GM12801 (cell line): ENCODE results near the gene WASF2.

ENCODE experiments used
- CTCF ChIP-seq: IDR thresholded peaks from one replicate; pipeline ENCODE4 v1.5.1; 2011; ENCODE audit warnings: control low read depth; ENCODE audit not compliant: insufficient read length; ENCODE audit errors: extremely low read depth

The WASF2 gene

GRCh38 chr1:27361553-27361952, 128.4 kb downstream of the WASF2 start:
- no peak for TF ChIP-seq CTCF

GRCh38 chr1:27361044-27361402, 128.9 kb downstream of the WASF2 start:
- no peak for TF ChIP-seq CTCF

GRCh38 chr1:27360159-27361043, 129.6 kb downstream of the WASF2 start:
- no peak for TF ChIP-seq CTCF

- TF ChIP-seq CTCF = no peak
Observed at GRCh38 chr1:27359822-27360158, 130.2 kb downstream of the WASF2 start.

- no peak for TF ChIP-seq CTCF
Observed at GRCh38 chr1:27358928-27359313, 131.0 kb downstream of the WASF2 start.

GRCh38 chr1:27358038-27358927, 131.7 kb downstream of the WASF2 start:
- no peak for TF ChIP-seq CTCF

- TF ChIP-seq CTCF = no peak
Observed at GRCh38 chr1:27357281-27358037, 132.5 kb downstream of the WASF2 start.
